Gastrocnemius medialis (tissue), 4 donors: Measurements from ENCODE around the gene ROR1. TPM values are rescaled to one million over a fixed set of nuclear protein-coding genes. Genes with fewer than 3 reads are reported as not detected.

Experiments
- ATAC-seq, 2 donors: fragments of 150-250 bp; one replicate each; pipeline ENCODE4 v1.9.1; 2016
- DNase-seq, 2 donors: peaks; one replicate each; pipeline ENCODE4 v3.0.0-alpha.2; 2019
- H3K27ac ChIP-seq, 4 donors: fragments of 200-600 bp; sonication (generic); 1 replicate in 1 of 4; 2 replicates in 3 of 4; pipeline ENCODE4 v1.5.1; 2016 to 2018; ENCODE audit warnings: mild to moderate bottlenecking in 2 of 4, moderate library complexity in 1 of 4
- H3K27me3 ChIP-seq, 3 donors: fragments of 200-600 bp; sonication (generic) in 2 of 3; 1 replicate in 1 of 3; 2 replicates in 2 of 3; pipeline versions ENCODE4 v1.5.1 to v1.6.0; 2016 to 2019; ENCODE audit warnings: mild to moderate bottlenecking in 1 of 3, moderate library complexity in 1 of 3
- H3K36me3 ChIP-seq, 2 donors: fragments of 200-600 bp; sonication (generic) in 1 of 2; one replicate each; pipeline ENCODE4 v1.5.1; 2017 to 2018
- H3K4me1 ChIP-seq, 2 donors: fragments of 200-600 bp; sonication (generic) in 1 of 2; one replicate each; pipeline ENCODE4 v1.5.1; 2016 to 2017; ENCODE audit warnings: mild to moderate bottlenecking in 2 of 2
- H3K4me3 ChIP-seq, 4 donors: fragments of 200-600 bp; sonication (generic) in 3 of 4; 1 replicate in 1 of 4; 2 replicates in 3 of 4; pipeline ENCODE4 v1.5.1; 2016 to 2019; ENCODE audit warnings: mild to moderate bottlenecking in 2 of 4
- H3K9me3 ChIP-seq, 3 donors: fragments of 200-600 bp; sonication (generic) in 2 of 3; 1 replicate in 1 of 3; 2 replicates in 2 of 3; pipeline ENCODE4 v1.5.1; 2016 to 2019
- POLR2A ChIP-seq, 2 donors: fragments of 450-650 bp; IDR thresholded peaks; one replicate each; pipeline ENCODE4 v1.6.1; 2017; ENCODE audit warnings: antibody characterized with exemption in 2 of 2, mild to moderate bottlenecking in 2 of 2, moderate library complexity in 2 of 2
- in situ Hi-C, 4 donors: fragments of 200-750 bp; cut with MboI; loops; one replicate each; pipeline versions ENCODE4 v1.15.0 to v1.8.0; 2017; ENCODE audit warnings: low sequenced_read_pairs in 4 of 4
- intact Hi-C: fragments of 100-400 bp; cut with DNase I; formaldehyde crosslinking; loops from one replicate; pipeline ENCODE4 v1.15.1; 2023; ENCODE audit warnings: low total_unique reads
- total RNA-seq, 4 donors: library from RNA; depleted of rRNA; stranded (reverse); fragments of >200 nt; gene quantifications; one replicate each; pipeline versions ENCODE4 v1.1.0 to v1.2.3, GENCODE V29; 2016
- TF ChIP-seq, protein P1 (sequence below), 5 experiments: fragments of 450-650 bp in 3 of 5; fragments of 200-600 bp in 2 of 5; sonication (generic) in 2 of 5; IDR thresholded peaks in 4 of 5; conservative IDR thresholded peaks in 1 of 5; 1 replicate in 4 of 5; 2 replicates in 1 of 5; pipeline ENCODE4 v1.5.1; 2016 to 2019; ENCODE audit warnings: antibody characterized with exemption in 5 of 5, mild to moderate bottlenecking in 3 of 5, moderate library complexity in 3 of 5

ROR1 gene
- total RNA-seq, 4 donors from 2014 or later = 2.5 to 4.3 (median 3.6) TPM

DNA sequence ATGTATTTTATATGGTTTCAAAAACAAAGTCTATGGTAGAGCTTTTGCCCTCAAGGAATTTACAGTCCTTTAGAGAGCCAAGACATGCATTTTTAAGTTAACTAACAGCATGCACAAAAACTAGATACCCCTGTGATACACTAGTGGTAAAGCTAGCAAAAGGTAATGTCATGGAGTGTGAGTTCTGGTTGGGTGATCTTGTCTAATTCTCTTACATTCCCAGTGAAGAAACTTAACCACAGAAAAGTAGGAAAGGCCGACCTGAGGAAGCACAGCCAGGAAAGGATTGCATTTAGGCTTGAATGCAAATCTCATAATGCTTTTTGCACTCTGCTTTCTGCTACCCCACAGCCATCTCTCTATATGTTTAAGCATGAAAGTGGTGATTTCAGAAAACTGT lies 202.2 kb downstream of the ROR1 start:
- Histone ChIP-seq H3K4me1 (peaks cover 4 to 5% of the 10 kb centered on the region in 2 donors), H3K27me3 (no peaks in the 10 kb centered on the region), H3K36me3 (no peaks in the 10 kb centered on the region), H3K27ac (no peak overlapping the region), H3K9me3 (no peaks in the 10 kb centered on the region), H3K4me3 (no peak overlapping the region)
- intact Hi-C loops = no loop called here
- in situ Hi-C loops = no loop called here
- ATAC-seq (no peak), DNase-seq (no peak)
- TF ChIP-seq POLR2A (IDR thresholded peaks at IDR 0.05) = no peak
- TF ChIP-seq, protein P1, sequence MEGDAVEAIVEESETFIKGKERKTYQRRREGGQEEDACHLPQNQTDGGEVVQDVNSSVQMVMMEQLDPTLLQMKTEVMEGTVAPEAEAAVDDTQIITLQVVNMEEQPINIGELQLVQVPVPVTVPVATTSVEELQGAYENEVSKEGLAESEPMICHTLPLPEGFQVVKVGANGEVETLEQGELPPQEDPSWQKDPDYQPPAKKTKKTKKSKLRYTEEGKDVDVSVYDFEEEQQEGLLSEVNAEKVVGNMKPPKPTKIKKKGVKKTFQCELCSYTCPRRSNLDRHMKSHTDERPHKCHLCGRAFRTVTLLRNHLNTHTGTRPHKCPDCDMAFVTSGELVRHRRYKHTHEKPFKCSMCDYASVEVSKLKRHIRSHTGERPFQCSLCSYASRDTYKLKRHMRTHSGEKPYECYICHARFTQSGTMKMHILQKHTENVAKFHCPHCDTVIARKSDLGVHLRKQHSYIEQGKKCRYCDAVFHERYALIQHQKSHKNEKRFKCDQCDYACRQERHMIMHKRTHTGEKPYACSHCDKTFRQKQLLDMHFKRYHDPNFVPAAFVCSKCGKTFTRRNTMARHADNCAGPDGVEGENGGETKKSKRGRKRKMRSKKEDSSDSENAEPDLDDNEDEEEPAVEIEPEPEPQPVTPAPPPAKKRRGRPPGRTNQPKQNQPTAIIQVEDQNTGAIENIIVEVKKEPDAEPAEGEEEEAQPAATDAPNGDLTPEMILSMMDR (IDR thresholded peaks at IDR 0.05 in 4 of 5, conservative IDR thresholded peaks at IDR 0.05 in 1 of 5) = no peak

DNA sequence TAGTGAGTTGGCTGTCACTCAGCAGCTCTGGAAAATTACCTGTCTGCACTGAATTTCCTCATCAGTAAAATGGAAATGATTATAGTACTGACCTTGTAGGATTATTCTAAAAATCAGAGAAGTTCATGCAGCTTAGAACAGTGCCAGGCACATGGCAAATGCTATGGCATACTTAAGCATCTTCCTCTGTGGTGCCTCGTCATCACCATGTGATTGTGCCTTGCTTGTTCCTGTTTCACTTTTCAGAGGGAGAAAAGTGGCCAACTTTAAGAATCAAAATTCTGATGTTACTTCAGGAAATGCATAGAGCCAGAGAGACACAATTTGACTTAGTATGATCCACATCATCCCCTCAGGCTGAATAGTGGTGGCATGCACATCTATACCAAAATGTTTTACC lies 203.6 kb downstream of the ROR1 start:
- DNase-seq = no peak
- H3K4me1 ChIP-seq = peaks cover 4 to 5% of the 10 kb centered on the region in 2 donors
- H3K27ac ChIP-seq = no peak overlapping the region
- no peak for ATAC-seq
- no peaks in the 10 kb centered on the region for H3K27me3 ChIP-seq
- in situ Hi-C loops (no loop called here), intact Hi-C loops (no loop called here)
- H3K9me3 ChIP-seq = no peaks in the 10 kb centered on the region
- no peak for TF ChIP-seq POLR2A (IDR thresholded peaks at IDR 0.05)
- TF ChIP-seq, protein P1 (IDR thresholded peaks at IDR 0.05 in 4 of 5, conservative IDR thresholded peaks at IDR 0.05 in 1 of 5) = no peak
- H3K4me3 ChIP-seq = no peak overlapping the region
- no peaks in the 10 kb centered on the region for H3K36me3 ChIP-seq

- H3K4me1 ChIP-seq = no peaks in the 10 kb centered on the region
- in situ Hi-C loops = no loop called here
- no peaks in the 10 kb centered on the region for H3K36me3 ChIP-seq
- ATAC-seq (peak in 1 of 2 donors; percentile 44), DNase-seq (no peak)
- no peaks in the 10 kb centered on the region for H3K27me3 ChIP-seq
- TF ChIP-seq, protein P1 (IDR thresholded peaks at IDR 0.05 in 4 of 5, conservative IDR thresholded peaks at IDR 0.05 in 1 of 5) = no peak
- TF ChIP-seq POLR2A (IDR thresholded peaks at IDR 0.05) = no peak
- no peak overlapping the region for H3K27ac ChIP-seq
- no peaks in the 10 kb centered on the region for H3K9me3 ChIP-seq
- intact Hi-C loops = no loop called here
- H3K4me3 ChIP-seq = no peak overlapping the region
Measured at GRCh38 chr1:63980740-63981407, 207.1 kb downstream of the ROR1 start.

GRCh38 chr1:63981408-63981773 lies 207.6 kb downstream of the ROR1 start:
- in situ Hi-C loops = no loop called here
- no peak for TF ChIP-seq POLR2A (IDR thresholded peaks at IDR 0.05)
- TF ChIP-seq, protein P1 (IDR thresholded peaks at IDR 0.05 in 4 of 5, conservative IDR thresholded peaks at IDR 0.05 in 1 of 5) = no peak
- H3K27ac ChIP-seq = no peak overlapping the region
- intact Hi-C loops = no loop called here
- no peaks in the 10 kb centered on the region for H3K27me3 ChIP-seq
- DNase-seq = no peak
- H3K4me1 ChIP-seq = no peaks in the 10 kb centered on the region
- no peaks in the 10 kb centered on the region for H3K36me3 ChIP-seq
- no peak overlapping the region for H3K4me3 ChIP-seq
- peak in 1 of 2 donors; percentile 6 for ATAC-seq
- H3K9me3 ChIP-seq = no peaks in the 10 kb centered on the region

- no peaks in the 10 kb centered on the region for H3K36me3 ChIP-seq
- no peaks in the 10 kb centered on the region for H3K4me1 ChIP-seq
- no peak overlapping the region for H3K4me3 ChIP-seq
- TF ChIP-seq, protein P1 (IDR thresholded peaks at IDR 0.05 in 4 of 5, conservative IDR thresholded peaks at IDR 0.05 in 1 of 5) = no peak
- TF ChIP-seq POLR2A (IDR thresholded peaks at IDR 0.05) = no peak
- no peak overlapping the region for H3K27ac ChIP-seq
- ATAC-seq (no peak), DNase-seq (no peak)
- H3K27me3 ChIP-seq = no peaks in the 10 kb centered on the region
- intact Hi-C loops (no loop called here), in situ Hi-C loops (no loop called here)
- H3K9me3 ChIP-seq = no peaks in the 10 kb centered on the region
Measured at GRCh38 chr1:63982201-63982600, 208.4 kb downstream of the ROR1 start.
